ENCODE results near the gene GZF1. TPM values are rescaled to one million over a fixed set of nuclear protein-coding genes. Genes with fewer than 3 reads are reported as not detected.

The GZF1 gene
- total and polyA plus RNA-seq, 2 donors (not counting 1 experiment from before 2014, with no cell fraction given): 10.8 to 21.5 TPM

DNA sequence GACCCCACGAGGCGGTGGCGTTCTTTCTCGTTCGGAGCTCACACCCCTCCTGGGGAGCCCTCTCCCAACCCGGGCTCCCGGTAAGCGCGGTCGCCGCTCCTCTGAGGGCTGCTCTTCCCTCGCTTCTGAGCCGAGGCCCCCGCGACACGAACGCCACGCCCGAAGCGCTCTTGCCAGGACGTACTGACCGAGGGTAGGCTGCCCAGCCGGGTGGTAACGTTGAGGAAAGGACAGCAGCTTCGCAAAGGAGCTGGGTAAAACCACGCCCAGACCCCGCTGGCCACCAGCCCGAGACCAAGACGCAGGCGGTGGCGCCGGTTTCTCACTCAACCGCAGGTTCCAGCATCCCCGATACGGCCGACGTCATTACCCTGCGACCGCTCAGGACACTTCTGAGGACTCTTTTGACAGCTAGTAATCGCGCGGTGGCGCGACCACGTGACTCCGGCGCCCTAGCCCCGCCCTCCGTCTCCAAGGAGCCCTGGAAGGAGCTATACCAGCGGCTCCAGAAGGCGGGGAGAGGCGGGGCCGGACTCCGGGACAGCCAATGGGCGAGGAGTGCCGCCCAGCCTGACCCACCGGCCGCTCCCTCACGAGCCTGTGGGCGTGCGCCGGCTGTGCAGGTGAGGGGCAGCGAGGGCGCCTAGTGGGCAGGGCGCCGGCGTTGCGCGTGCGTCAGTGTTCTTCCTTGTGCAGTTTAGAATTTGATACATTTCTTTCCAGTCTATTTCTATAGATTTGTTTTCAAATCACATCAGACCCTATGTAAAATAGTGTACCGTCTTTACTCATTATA, 4.0 kb upstream of the GZF1 start:
- Histone ChIP-seq H3K4me3 (replicated peaks in 1 of 4; ENCODE audit: control extremely low read depth in 1 of 4, insufficient read depth in 1 of 4, low read depth in 3 of 4, low read length in 4 of 4) (peak overlapping the region; percentile 67 to 88 (median 70)), H3K9ac (ENCODE audit: insufficient read depth, low read length) (peak overlapping the region; percentile 87), H3K4me2 (ENCODE audit: extremely low read depth, insufficient read depth, low read length) (peak overlapping the region; percentile 92), H3K27ac (ENCODE audit: insufficient read depth, low read length) (peak overlapping the region; percentile 95), H3K79me2 (ENCODE audit: control insufficient read depth, insufficient read depth, low read length) (peaks cover 17% of the 10 kb centered on the region), H3K27me3 (ENCODE audit: control insufficient read depth, insufficient read depth, low read length) (no peaks in the 10 kb centered on the region), H3K36me3 (ENCODE audit: control insufficient read depth, insufficient read depth, low read length) (no peaks in the 10 kb centered on the region), H4K20me1 (ENCODE audit: control insufficient read depth, extremely low read depth, insufficient read depth, low read length) (no peaks in the 10 kb centered on the region), H2AFZ (ENCODE audit: low read length) (peak overlapping the region; percentile 68), H3K9me3 (ENCODE audit: control insufficient read depth, insufficient read depth, low read depth, low read length) (no peaks in the 10 kb centered on the region), H3K4me1 (ENCODE audit: control insufficient read depth, extremely low read depth, insufficient read depth, low read length) (peaks cover 10% of the 10 kb centered on the region)
- TF ChIP-seq, protein P1, sequence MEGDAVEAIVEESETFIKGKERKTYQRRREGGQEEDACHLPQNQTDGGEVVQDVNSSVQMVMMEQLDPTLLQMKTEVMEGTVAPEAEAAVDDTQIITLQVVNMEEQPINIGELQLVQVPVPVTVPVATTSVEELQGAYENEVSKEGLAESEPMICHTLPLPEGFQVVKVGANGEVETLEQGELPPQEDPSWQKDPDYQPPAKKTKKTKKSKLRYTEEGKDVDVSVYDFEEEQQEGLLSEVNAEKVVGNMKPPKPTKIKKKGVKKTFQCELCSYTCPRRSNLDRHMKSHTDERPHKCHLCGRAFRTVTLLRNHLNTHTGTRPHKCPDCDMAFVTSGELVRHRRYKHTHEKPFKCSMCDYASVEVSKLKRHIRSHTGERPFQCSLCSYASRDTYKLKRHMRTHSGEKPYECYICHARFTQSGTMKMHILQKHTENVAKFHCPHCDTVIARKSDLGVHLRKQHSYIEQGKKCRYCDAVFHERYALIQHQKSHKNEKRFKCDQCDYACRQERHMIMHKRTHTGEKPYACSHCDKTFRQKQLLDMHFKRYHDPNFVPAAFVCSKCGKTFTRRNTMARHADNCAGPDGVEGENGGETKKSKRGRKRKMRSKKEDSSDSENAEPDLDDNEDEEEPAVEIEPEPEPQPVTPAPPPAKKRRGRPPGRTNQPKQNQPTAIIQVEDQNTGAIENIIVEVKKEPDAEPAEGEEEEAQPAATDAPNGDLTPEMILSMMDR (conservative IDR thresholded peaks at IDR 0.05 in 1 of 2, IDR thresholded peaks at IDR 0.05 in 1 of 2; ENCODE audit: low read depth in 1 of 2, low read length in 2 of 2): no peak
- no peak for TF ChIP-seq EZH2 (IDR thresholded peaks at IDR 0.05; ENCODE audit: low read length, missing control alignments)
- DNase-seq (ENCODE audit: low read depth in 2 of 2): peak; percentile 99

DNA sequence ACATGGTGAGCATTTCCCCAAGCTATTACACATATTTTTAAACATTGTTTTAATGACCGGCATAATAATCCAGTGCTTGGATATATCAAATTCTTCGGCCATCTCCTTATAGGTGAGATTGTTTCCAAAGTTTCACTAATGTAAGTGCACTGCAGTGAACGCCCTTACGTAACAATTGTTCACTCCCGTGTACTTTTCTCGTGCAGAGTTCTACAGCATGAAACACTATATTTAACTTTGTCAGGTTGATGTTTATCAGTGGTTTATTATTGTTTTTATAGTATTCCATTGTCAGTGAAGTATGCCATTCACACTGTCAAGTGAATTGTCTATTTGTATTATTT, 3.4 kb upstream of the GZF1 start:
- H3K9ac ChIP-seq (ENCODE audit: insufficient read depth, low read length): peak overlapping the region; percentile 33
- peaks cover 18% of the 10 kb centered on the region for H3K79me2 ChIP-seq (ENCODE audit: control insufficient read depth, insufficient read depth, low read length)
- peak overlapping the region; percentile 19 for H3K27ac ChIP-seq (ENCODE audit: insufficient read depth, low read length)
- H3K27me3 ChIP-seq (ENCODE audit: control insufficient read depth, insufficient read depth, low read length): no peaks in the 10 kb centered on the region
- peak overlapping the region; percentile 77 for H3K4me2 ChIP-seq (ENCODE audit: extremely low read depth, insufficient read depth, low read length)
- peaks cover 16% of the 10 kb centered on the region for H3K4me1 ChIP-seq (ENCODE audit: control insufficient read depth, extremely low read depth, insufficient read depth, low read length)
- DNase-seq (ENCODE audit: low read depth in 2 of 2): no peak
- no peak for TF ChIP-seq EZH2 (IDR thresholded peaks at IDR 0.05; ENCODE audit: low read length, missing control alignments)
- TF ChIP-seq, protein P1 (conservative IDR thresholded peaks at IDR 0.05 in 1 of 2, IDR thresholded peaks at IDR 0.05 in 1 of 2; ENCODE audit: low read depth in 1 of 2, low read length in 2 of 2): no peak
- H2AFZ ChIP-seq (ENCODE audit: low read length): peak overlapping the region; percentile 27
- H3K36me3 ChIP-seq (ENCODE audit: control insufficient read depth, insufficient read depth, low read length): no peaks in the 10 kb centered on the region
- peak overlapping the region; percentile 24 to 72 (median 48) for H3K4me3 ChIP-seq (replicated peaks in 1 of 4; ENCODE audit: control extremely low read depth in 1 of 4, insufficient read depth in 1 of 4, low read depth in 3 of 4, low read length in 4 of 4)
- no peaks in the 10 kb centered on the region for H3K9me3 ChIP-seq (ENCODE audit: control insufficient read depth, insufficient read depth, low read depth, low read length)
- H4K20me1 ChIP-seq (ENCODE audit: control insufficient read depth, extremely low read depth, insufficient read depth, low read length): no peaks in the 10 kb centered on the region

DNA sequence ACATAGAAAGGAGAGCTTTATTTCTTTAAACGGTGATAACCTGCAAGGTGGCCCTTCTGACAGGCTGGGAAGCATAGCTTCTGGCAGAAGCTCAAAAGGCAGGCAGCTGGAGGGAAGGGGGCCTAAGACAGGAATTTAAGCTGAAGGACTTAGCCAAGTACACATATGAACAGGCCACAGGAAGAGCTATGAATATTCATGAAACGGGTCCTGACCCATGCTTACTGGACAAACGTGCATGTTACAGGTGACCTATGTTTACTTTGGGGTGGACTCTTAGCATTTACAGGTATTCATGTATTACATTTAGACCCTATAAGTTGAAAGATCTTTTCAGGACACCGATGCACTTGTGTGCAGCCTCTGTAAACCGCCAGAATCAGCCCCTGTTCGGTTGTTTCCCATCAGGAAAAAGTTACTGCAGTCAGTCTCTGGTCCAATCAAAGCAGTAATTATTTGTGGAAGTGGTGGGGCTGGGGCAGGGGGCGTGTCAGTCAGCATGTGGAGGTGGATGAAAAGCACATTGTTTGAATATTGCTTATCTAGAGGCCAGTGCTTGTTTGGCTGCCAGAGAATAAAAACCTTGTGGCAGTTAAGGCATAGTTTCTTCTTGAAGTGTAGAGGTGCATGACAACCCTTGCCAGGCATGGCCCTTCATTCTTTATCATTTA, 2.9 kb upstream of the GZF1 start:
- Histone ChIP-seq H4K20me1 (ENCODE audit: control insufficient read depth, extremely low read depth, insufficient read depth, low read length) (no peaks in the 10 kb centered on the region), H3K4me2 (ENCODE audit: extremely low read depth, insufficient read depth, low read length) (no peak overlapping the region), H3K9ac (ENCODE audit: insufficient read depth, low read length) (no peak overlapping the region), H3K4me1 (ENCODE audit: control insufficient read depth, extremely low read depth, insufficient read depth, low read length) (peaks cover 17% of the 10 kb centered on the region), H3K27me3 (ENCODE audit: control insufficient read depth, insufficient read depth, low read length) (no peaks in the 10 kb centered on the region), H3K9me3 (ENCODE audit: control insufficient read depth, insufficient read depth, low read depth, low read length) (no peaks in the 10 kb centered on the region), H3K27ac (ENCODE audit: insufficient read depth, low read length) (no peak overlapping the region), H3K4me3 (replicated peaks in 1 of 4; ENCODE audit: control extremely low read depth in 1 of 4, insufficient read depth in 1 of 4, low read depth in 3 of 4, low read length in 4 of 4) (no peak overlapping the region), H3K36me3 (ENCODE audit: control insufficient read depth, insufficient read depth, low read length) (no peaks in the 10 kb centered on the region), H3K79me2 (ENCODE audit: control insufficient read depth, insufficient read depth, low read length) (peaks cover 18% of the 10 kb centered on the region), H2AFZ (ENCODE audit: low read length) (no peak overlapping the region)
- no peak for DNase-seq (ENCODE audit: low read depth in 2 of 2)
- TF ChIP-seq, protein P1 (conservative IDR thresholded peaks at IDR 0.05 in 1 of 2, IDR thresholded peaks at IDR 0.05 in 1 of 2; ENCODE audit: low read depth in 1 of 2, low read length in 2 of 2): no peak

Measured in fibroblast of lung (primary cell).